Left lung (tissue), 10 donors: ENCODE results near the gene ARHGAP18. TPM values are rescaled to one million over a fixed set of nuclear protein-coding genes. Genes with fewer than 3 reads are reported as not detected.

ENCODE experiments used
- ATAC-seq: fragments of 200-7000 bp; cut with Tn5 transposase; one replicate; pipeline ENCODE4 v1.9.1; 2020; ENCODE audit warnings: moderate library complexity
- DNase-seq, 4 donors: peaks; one replicate each; pipeline ENCODE4 v3.0.0-alpha.2; 2013 to 2020
- H3K27ac ChIP-seq, 2 donors: fragments of 200-600 bp; sonication (generic) in 1 of 2; one replicate each; pipeline versions ENCODE4 v1.5.0 to v1.8.0; 2020 to 2021
- H3K27me3 ChIP-seq, 2 donors: fragments of 200-600 bp; sonication (generic) in 1 of 2; one replicate each; pipeline versions ENCODE4 v1.5.0 to v1.8.0; 2020 to 2021
- H3K36me3 ChIP-seq, 2 donors: fragments of 200-600 bp; sonication (generic) in 1 of 2; one replicate each; pipeline versions ENCODE4 v1.5.0 to v1.8.0; 2020 to 2021
- H3K4me1 ChIP-seq, 2 donors: fragments of 200-600 bp; one replicate each; pipeline ENCODE4 v1.8.0; 2021
- H3K4me3 ChIP-seq, 2 donors: fragments of 200-600 bp; sonication (generic) in 1 of 2; one replicate each; pipeline versions ENCODE4 v1.5.0 to v1.8.0; 2020 to 2021; ENCODE audit warnings: mild to moderate bottlenecking in 1 of 2
- H3K9me3 ChIP-seq, 2 donors: fragments of 200-600 bp; sonication (generic) in 1 of 2; one replicate each; pipeline versions ENCODE4 v1.5.0 to v1.8.0; 2020 to 2021
- CTCF ChIP-seq, 2 donors: fragments of 200-600 bp; sonication (generic) in 1 of 2; IDR thresholded peaks; one replicate each; pipeline versions ENCODE4 v1.5.0 to v1.8.0; 2021; ENCODE audit warnings: antibody characterized with exemption in 2 of 2
- intact Hi-C, 2 donors: fragments of 100-400 bp; cut with DNase I; formaldehyde crosslinking; loops; one replicate each; pipeline versions ENCODE4 v1.11.2 to v1.14.2; 2022
- polyA plus RNA-seq, 6 donors: library from polyadenylated mRNA; unstranded; fragments of 120-200 nt; gene quantifications; one replicate each; pipeline ENCODE4 v1.2.1, GENCODE V29; 2013; ENCODE audit not compliant: insufficient read length in 6 of 6
- total RNA-seq, 2 donors: library from RNA; stranded (reverse); fragmentation: NEBNext Ultra II Directional; extraction: Animal tissue kit (Norgen Biotek cat#: 25700); gene quantifications; one replicate each; pipeline ENCODE4 v1.2.1, GENCODE V29; 2021
- donor health status: DM: no; HTN: yes; CAD: no.
- donor health status: DM: no; HTN: no; CAD: no.

Gene ARHGAP18
- total and polyA plus RNA-seq, 8 donors, result 46.0 to 76.4 (median 67.9) TPM

DNA sequence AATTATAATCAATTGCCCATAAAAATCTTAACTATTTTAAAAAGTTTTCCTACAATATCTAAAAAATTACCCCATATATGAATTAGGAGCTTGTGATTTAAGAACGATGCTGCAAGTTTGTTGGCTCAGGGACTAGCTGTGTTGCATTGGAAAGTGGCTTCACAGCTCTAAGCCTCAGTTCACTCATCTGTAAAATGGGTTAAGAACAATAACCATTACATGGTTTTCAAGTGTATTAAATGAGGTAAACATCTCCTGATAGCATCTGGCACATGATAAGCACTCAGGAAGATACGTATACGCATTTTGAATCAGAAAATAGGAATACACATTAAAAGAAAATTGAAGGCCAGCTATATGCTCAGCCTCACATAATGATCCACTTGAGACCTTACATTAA lies 76.4 kb downstream of the ARHGAP18 start:
- H3K36me3 ChIP-seq, result peaks cover 0 to 41% of the 10 kb centered on the region in 2 donors
- no peak for TF ChIP-seq CTCF (IDR thresholded peaks at IDR 0.05)
- DNase-seq (no peak), ATAC-seq (no peak)
- H3K4me1 ChIP-seq, result peaks cover 0 to 19% of the 10 kb centered on the region in 2 donors
- H3K9me3 ChIP-seq, result no peaks in the 10 kb centered on the region
- no peaks in the 10 kb centered on the region for H3K27me3 ChIP-seq
- intact Hi-C loops, result no loop called here
- no peak overlapping the region for H3K27ac ChIP-seq
- no peak overlapping the region for H3K4me3 ChIP-seq

DNA sequence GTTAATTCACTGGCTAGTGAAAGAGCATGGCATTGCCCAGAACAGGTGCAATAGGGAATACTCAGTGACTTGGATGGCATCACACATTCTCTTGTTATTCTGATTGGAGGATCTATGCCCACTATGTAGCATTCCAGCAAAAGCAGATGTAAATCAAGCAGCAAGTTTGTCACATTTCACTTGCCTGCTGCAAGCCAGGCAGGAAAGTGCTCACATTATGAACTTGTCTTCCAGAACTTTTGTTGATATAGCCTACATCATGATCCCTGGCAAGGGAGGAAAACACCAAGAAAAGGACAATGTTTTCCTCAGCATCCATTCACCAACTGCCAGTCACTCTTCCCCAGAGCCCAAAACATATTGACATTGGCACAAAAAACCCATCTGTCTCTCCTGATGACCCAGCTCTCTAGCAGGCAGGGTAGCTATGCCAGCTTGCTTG lies 77.8 kb downstream of the ARHGAP18 start:
- TF ChIP-seq CTCF (IDR thresholded peaks at IDR 0.05), result no peak
- DNase-seq (no peak), ATAC-seq (no peak)
- Histone ChIP-seq H3K4me3 (no peak overlapping the region), H3K4me1 (peaks cover 0 to 9% of the 10 kb centered on the region in 2 donors), H3K27ac (no peak overlapping the region), H3K9me3 (no peaks in the 10 kb centered on the region), H3K27me3 (no peaks in the 10 kb centered on the region), H3K36me3 (peaks cover 0 to 46% of the 10 kb centered on the region in 2 donors)
- intact Hi-C loops, result no loop called here

GRCh38 chr6:129631070-129631469 lies 78.9 kb downstream of the ARHGAP18 start:
- TF ChIP-seq CTCF (IDR thresholded peaks at IDR 0.05), result no peak
- ATAC-seq (no peak), DNase-seq (no peak)
- intact Hi-C loops, result no loop called here
- H3K27me3 ChIP-seq, result no peaks in the 10 kb centered on the region
- H3K27ac ChIP-seq, result no peak overlapping the region
- H3K36me3 ChIP-seq, result peaks cover 0 to 41% of the 10 kb centered on the region in 2 donors
- peaks cover 0 to 9% of the 10 kb centered on the region in 2 donors for H3K4me1 ChIP-seq
- H3K4me3 ChIP-seq, result no peak overlapping the region
- no peaks in the 10 kb centered on the region for H3K9me3 ChIP-seq

DNA sequence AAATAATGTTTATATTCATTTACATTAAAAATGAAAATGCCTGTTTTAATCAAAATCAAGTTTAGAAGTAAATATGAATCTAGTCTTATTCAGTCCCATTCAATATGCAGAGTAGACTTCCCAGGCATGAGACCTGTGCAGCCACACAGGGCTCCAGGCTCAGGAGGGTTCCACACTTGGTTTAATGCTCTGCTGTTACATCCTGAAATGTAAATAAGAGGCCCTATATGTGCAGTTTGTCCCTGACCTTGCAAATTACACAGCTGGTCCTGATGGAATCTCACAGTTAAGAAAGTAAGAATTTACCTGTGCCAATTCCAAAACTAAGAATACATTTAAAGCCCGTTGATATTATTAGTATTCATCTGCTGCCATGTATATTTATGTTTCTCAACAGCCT lies 79.4 kb downstream of the ARHGAP18 start:
- DNase-seq (no peak), ATAC-seq (no peak)
- no peak for TF ChIP-seq CTCF (IDR thresholded peaks at IDR 0.05)
- Histone ChIP-seq H3K9me3 (no peaks in the 10 kb centered on the region), H3K36me3 (peaks cover 0 to 41% of the 10 kb centered on the region in 2 donors), H3K27me3 (no peaks in the 10 kb centered on the region), H3K4me3 (no peak overlapping the region), H3K27ac (no peak overlapping the region), H3K4me1 (peaks cover 0 to 4% of the 10 kb centered on the region in 2 donors)
- intact Hi-C loops, result no loop called here

- no peaks in the 10 kb centered on the region for H3K27me3 ChIP-seq
- ATAC-seq, result no peak
- H3K4me1 ChIP-seq, result peaks cover 0 to 6% of the 10 kb centered on the region in 2 donors
- no peak for DNase-seq
- TF ChIP-seq CTCF (IDR thresholded peaks at IDR 0.05), result no peak
- peaks cover 0 to 46% of the 10 kb centered on the region in 2 donors for H3K36me3 ChIP-seq
- no peak overlapping the region for H3K27ac ChIP-seq
- intact Hi-C loops, result no loop called here
- no peaks in the 10 kb centered on the region for H3K9me3 ChIP-seq
- H3K4me3 ChIP-seq, result no peak overlapping the region
Measured at GRCh38 chr6:129628101-129628815, 81.7 kb downstream of the ARHGAP18 start.
